GM12878 (cell line): ENCODE results near the gene USE1. TPM values are rescaled to one million over a fixed set of nuclear protein-coding genes. Genes with fewer than 3 reads are reported as not detected.

Experiments
- ATF3 ChIP-seq: IDR thresholded peaks from 2 replicates; pipeline ENCODE4 v1.6.1; 2011; ENCODE audit warnings: low read depth, mild to moderate bottlenecking, low read length, moderate library complexity, borderline replicate concordance; ENCODE audit errors: extremely low read depth
- BMI1 ChIP-seq: fragments of 450-650 bp; IDR thresholded peaks from 2 replicates; pipeline ENCODE4 v1.6.1; 2016; ENCODE audit warnings: mild to moderate bottlenecking, moderate library complexity, borderline replicate concordance
- CHD4 ChIP-seq: fragments of 200-600 bp; sonication (generic); IDR thresholded peaks from 2 replicates; pipeline ENCODE4 v1.6.1; 2016; ENCODE audit warnings: mild to moderate bottlenecking
- DPF2 ChIP-seq: fragments of 450-650 bp; IDR thresholded peaks from 2 replicates; pipeline ENCODE4 v1.6.1; 2017; ENCODE audit warnings: mild to moderate bottlenecking
- E4F1 ChIP-seq: fragments of 450-650 bp; IDR thresholded peaks from 2 replicates; pipeline ENCODE4 v1.6.1; 2018; ENCODE audit warnings: borderline replicate concordance, mild to moderate bottlenecking; ENCODE audit not compliant: partially characterized antibody
- FOS ChIP-seq: IDR thresholded peaks from 3 replicates; pipeline ENCODE4 v1.6.1; 2011; ENCODE audit warnings: borderline replicate concordance; ENCODE audit not compliant: insufficient read length; ENCODE audit errors: extremely low read depth
- HDGF ChIP-seq: fragments of 450-650 bp; IDR thresholded peaks from 2 replicates; pipeline ENCODE4 v1.6.1; 2016; ENCODE audit warnings: antibody characterized with exemption
- KAT2A ChIP-seq: conservative IDR thresholded peaks from 2 replicates; pipeline ENCODE4 v1.6.1; 2011; ENCODE audit warnings: low read depth, low read length; ENCODE audit not compliant: control insufficient read depth
- MEF2A ChIP-seq: IDR thresholded peaks from 2 replicates; pipeline ENCODE4 v1.6.1; 2011; ENCODE audit warnings: low read depth, mild to moderate bottlenecking, low read length, moderate library complexity; ENCODE audit not compliant: insufficient read depth
- NFXL1 ChIP-seq: fragments of 450-650 bp; IDR thresholded peaks from 2 replicates; pipeline ENCODE4 v1.6.1; 2017; ENCODE audit warnings: antibody characterized with exemption, mild to moderate bottlenecking, borderline replicate concordance
- PAX5 ChIP-seq: IDR thresholded peaks from 2 replicates; pipeline ENCODE4 v1.6.1; 2011; ENCODE audit warnings: low read depth, low read length, borderline replicate concordance
- RAD21 ChIP-seq: IDR thresholded peaks from 2 replicates; pipeline ENCODE4 v1.6.1; 2011; ENCODE audit warnings: mild to moderate bottlenecking, low read depth, low read length, moderate library complexity; ENCODE audit not compliant: insufficient read depth
- SIN3A ChIP-seq: IDR thresholded peaks from 2 replicates; pipeline ENCODE4 v1.6.1; 2012; ENCODE audit warnings: low read depth, low read length, improper control_type of control experiment
- SMAD5 ChIP-seq: IDR thresholded peaks from 2 replicates; pipeline ENCODE4 v1.6.1; 2016; ENCODE audit warnings: antibody characterized with exemption, low read depth
- SMC3 ChIP-seq: IDR thresholded peaks from 2 replicates; pipeline ENCODE4 v1.6.1; 2011; ENCODE audit warnings: low read length, improper control_type of control experiment, borderline replicate concordance
- USF2 ChIP-seq: IDR thresholded peaks from 2 replicates; pipeline ENCODE4 v1.6.1; 2011; ENCODE audit warnings: low read depth, low read length, improper control_type of control experiment, borderline replicate concordance
- ZNF217 ChIP-seq: fragments of 450-650 bp; IDR thresholded peaks from 2 replicates; pipeline ENCODE4 v1.6.1; 2017; ENCODE audit warnings: antibody characterized with exemption, mild to moderate bottlenecking
- polyA plus RNA-seq, 11 experiments: library from polyadenylated mRNA; depleted of rRNA in 4 of 11; unstranded in 6 of 11; stranded (reverse) in 5 of 11; fragments of >200 nt; fragmentation: Nextera tagmentation in 4 of 11; fragmentation: Illumina TruSeq in 1 of 11; extraction: Ambion mirVana in 4 of 11; extraction: Trizol in 1 of 11; gene quantifications; 1 replicate in 1 of 11; 2 replicates in 10 of 11; pipeline versions ENCODE4 v1.2.1 to v1.2.3, GENCODE V29; 2011 to 2016; ENCODE audit warnings: inconsistent platforms in 2 of 11, missing spikeins in 2 of 11, low read depth in 1 of 11
- total RNA-seq, 4 experiments: library from RNA; depleted of rRNA in 3 of 4; stranded (reverse); fragments of >200 nt in 3 of 4; fragmentation: Illumina TruSeq in 1 of 4; extraction: Trizol in 1 of 4; gene quantifications; 2 replicates each; pipeline versions ENCODE4 v1.2.1 to v1.2.3, GENCODE V29; 2013 to 2021
- TF ChIP-seq, protein P1 (sequence below): IDR thresholded peaks from 2 replicates; pipeline ENCODE4 v1.6.1; 2011; ENCODE audit warnings: borderline replicate concordance, low read depth, mild to moderate bottlenecking, moderate library complexity, mixed read lengths, low read length; ENCODE audit not compliant: insufficient read depth; ENCODE audit errors: extremely low read length
- TF ChIP-seq, protein P2 (sequence below): IDR thresholded peaks from 2 replicates; pipeline ENCODE4 v1.6.1; 2011; ENCODE audit warnings: borderline replicate concordance, low read depth, mild to moderate bottlenecking, moderate library complexity, low read length; ENCODE audit not compliant: insufficient read depth, poor library complexity, severe bottlenecking
- TF ChIP-seq, protein P3 (sequence below): IDR thresholded peaks from 2 replicates; pipeline ENCODE4 v1.6.1; 2012; ENCODE audit warnings: low read length, inconsistent platforms

USE1 gene
- total and polyA plus RNA-seq, 10 of the 15 experiments (the other 5 are each of a cell fraction or from before 2014, with no cell fraction given), result 9.7 to 24.0 (median 16.1) TPM

GRCh38 chr19:17235300-17235970 is 20.3 kb downstream of the USE1 start (continued):
- TF ChIP-seq HDGF (0 out of 2 replicates have a peak, but pooled peaks have one; percentile 45), ZNF217 (peak; percentile 70), CHD4 (no peak), E4F1 (no peak), BMI1 (no peak), DPF2 (peak; percentile 83), NFXL1 (no peak; the same call in 1 of the 2 replicates), MEF2A (no peak), SIN3A (peak; percentile 76; the same call in 1 of the 2 replicates), USF2 (no peak), FOS (no peak), KAT2A (no peak), SMAD5 (no peak), PAX5 (no peak), RAD21 (peak; percentile 39; the same call in 1 of the 2 replicates), ATF3 (no peak), SMC3 (peak; percentile 41)
- TF ChIP-seq, protein P1, sequence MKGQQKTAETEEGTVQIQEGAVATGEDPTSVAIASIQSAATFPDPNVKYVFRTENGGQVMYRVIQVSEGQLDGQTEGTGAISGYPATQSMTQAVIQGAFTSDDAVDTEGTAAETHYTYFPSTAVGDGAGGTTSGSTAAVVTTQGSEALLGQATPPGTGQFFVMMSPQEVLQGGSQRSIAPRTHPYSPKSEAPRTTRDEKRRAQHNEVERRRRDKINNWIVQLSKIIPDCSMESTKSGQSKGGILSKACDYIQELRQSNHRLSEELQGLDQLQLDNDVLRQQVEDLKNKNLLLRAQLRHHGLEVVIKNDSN, result no peak
- TF ChIP-seq, protein P2, sequence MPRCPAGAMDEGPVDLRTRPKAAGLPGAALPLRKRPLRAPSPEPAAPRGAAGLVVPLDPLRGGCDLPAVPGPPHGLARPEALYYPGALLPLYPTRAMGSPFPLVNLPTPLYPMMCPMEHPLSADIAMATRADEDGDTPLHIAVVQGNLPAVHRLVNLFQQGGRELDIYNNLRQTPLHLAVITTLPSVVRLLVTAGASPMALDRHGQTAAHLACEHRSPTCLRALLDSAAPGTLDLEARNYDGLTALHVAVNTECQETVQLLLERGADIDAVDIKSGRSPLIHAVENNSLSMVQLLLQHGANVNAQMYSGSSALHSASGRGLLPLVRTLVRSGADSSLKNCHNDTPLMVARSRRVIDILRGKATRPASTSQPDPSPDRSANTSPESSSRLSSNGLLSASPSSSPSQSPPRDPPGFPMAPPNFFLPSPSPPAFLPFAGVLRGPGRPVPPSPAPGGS, result no peak
- TF ChIP-seq, protein P3, sequence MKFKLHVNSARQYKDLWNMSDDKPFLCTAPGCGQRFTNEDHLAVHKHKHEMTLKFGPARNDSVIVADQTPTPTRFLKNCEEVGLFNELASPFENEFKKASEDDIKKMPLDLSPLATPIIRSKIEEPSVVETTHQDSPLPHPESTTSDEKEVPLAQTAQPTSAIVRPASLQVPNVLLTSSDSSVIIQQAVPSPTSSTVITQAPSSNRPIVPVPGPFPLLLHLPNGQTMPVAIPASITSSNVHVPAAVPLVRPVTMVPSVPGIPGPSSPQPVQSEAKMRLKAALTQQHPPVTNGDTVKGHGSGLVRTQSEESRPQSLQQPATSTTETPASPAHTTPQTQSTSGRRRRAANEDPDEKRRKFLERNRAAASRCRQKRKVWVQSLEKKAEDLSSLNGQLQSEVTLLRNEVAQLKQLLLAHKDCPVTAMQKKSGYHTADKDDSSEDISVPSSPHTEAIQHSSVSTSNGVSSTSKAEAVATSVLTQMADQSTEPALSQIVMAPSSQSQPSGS, result no peak
